Suprapubic skin (tissue), 3 donors: ENCODE results near the gene USP17L10.
"Not testable (repeated sequence)": the region's sequence is repeated elsewhere in the genome, so short reads cannot be mapped to it uniquely, and the experiment has no call there.

Experiments used
- POLR2A ChIP-seq, 2 donors: fragments of 450-650 bp; IDR thresholded peaks; one replicate each; pipeline ENCODE4 v1.6.1; 2017; ENCODE audit warnings: antibody characterized with exemption in 2 of 2, mild to moderate bottlenecking in 2 of 2, moderate library complexity in 2 of 2
- TF ChIP-seq, protein P1 (sequence below), 2 donors: fragments of 200-600 bp in 1 of 2; fragments of 450-650 bp in 1 of 2; sonication (generic) in 1 of 2; IDR thresholded peaks; one replicate each; pipeline ENCODE4 v1.5.1; 2016 to 2019; ENCODE audit warnings: antibody characterized with exemption in 2 of 2, mild to moderate bottlenecking in 1 of 2, moderate library complexity in 1 of 2

- TF ChIP-seq, protein P1, sequence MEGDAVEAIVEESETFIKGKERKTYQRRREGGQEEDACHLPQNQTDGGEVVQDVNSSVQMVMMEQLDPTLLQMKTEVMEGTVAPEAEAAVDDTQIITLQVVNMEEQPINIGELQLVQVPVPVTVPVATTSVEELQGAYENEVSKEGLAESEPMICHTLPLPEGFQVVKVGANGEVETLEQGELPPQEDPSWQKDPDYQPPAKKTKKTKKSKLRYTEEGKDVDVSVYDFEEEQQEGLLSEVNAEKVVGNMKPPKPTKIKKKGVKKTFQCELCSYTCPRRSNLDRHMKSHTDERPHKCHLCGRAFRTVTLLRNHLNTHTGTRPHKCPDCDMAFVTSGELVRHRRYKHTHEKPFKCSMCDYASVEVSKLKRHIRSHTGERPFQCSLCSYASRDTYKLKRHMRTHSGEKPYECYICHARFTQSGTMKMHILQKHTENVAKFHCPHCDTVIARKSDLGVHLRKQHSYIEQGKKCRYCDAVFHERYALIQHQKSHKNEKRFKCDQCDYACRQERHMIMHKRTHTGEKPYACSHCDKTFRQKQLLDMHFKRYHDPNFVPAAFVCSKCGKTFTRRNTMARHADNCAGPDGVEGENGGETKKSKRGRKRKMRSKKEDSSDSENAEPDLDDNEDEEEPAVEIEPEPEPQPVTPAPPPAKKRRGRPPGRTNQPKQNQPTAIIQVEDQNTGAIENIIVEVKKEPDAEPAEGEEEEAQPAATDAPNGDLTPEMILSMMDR (IDR thresholded peaks at IDR 0.05) = not testable (repeated sequence)
- not testable (repeated sequence) for TF ChIP-seq POLR2A (IDR thresholded peaks at IDR 0.05)
These were observed at the start of gene USP17L10 for GRCh38 chr4:9210357-9210756.
